GM18526 (cell line): ENCODE data around the gene RSPRY1.

Experiments
- POLR2A ChIP-seq: IDR thresholded peaks from 3 replicates; pipeline ENCODE4 v1.6.1; 2011; ENCODE audit not compliant: insufficient read length; ENCODE audit errors: extremely low read depth

RSPRY1 gene

GRCh38 chr16:57192720-57193486 lies 6.8 kb downstream of the RSPRY1 start:
- TF ChIP-seq POLR2A, result no peak

GRCh38 chr16:57194512-57194911 lies 8.4 kb downstream of the RSPRY1 start:
- no peak for TF ChIP-seq POLR2A

- TF ChIP-seq POLR2A, result no peak
Measured at GRCh38 chr16:57196286-57196685, 10.2 kb downstream of the RSPRY1 start.

GRCh38 chr16:57196753-57197152 lies 10.6 kb downstream of the RSPRY1 start:
- TF ChIP-seq POLR2A, result no peak

GRCh38 chr16:57202095-57202886 lies 16.2 kb downstream of the RSPRY1 start:
- no peak for TF ChIP-seq POLR2A

- TF ChIP-seq POLR2A, result no peak
Measured at GRCh38 chr16:57203451-57203850, 17.3 kb downstream of the RSPRY1 start.

GRCh38 chr16:57204675-57205074 lies 18.5 kb downstream of the RSPRY1 start:
- TF ChIP-seq POLR2A, result no peak

- no peak for TF ChIP-seq POLR2A
Measured at GRCh38 chr16:57208926-57209325, 22.8 kb downstream of the RSPRY1 start.

- TF ChIP-seq POLR2A, result no peak
Measured at GRCh38 chr16:57209780-57210179, 23.7 kb downstream of the RSPRY1 start.

GRCh38 chr16:57213462-57213861 lies 27.3 kb downstream of the RSPRY1 start:
- no peak for TF ChIP-seq POLR2A

- no peak for TF ChIP-seq POLR2A
Measured at GRCh38 chr16:57216968-57217367, 30.8 kb downstream of the RSPRY1 start.

- no peak for TF ChIP-seq POLR2A
Measured at GRCh38 chr16:57223057-57223456, 36.9 kb downstream of the RSPRY1 start.

GRCh38 chr16:57224651-57225335 lies 38.7 kb downstream of the RSPRY1 start:
- no peak for TF ChIP-seq POLR2A

GRCh38 chr16:57225978-57226377 lies 39.8 kb downstream of the RSPRY1 start:
- TF ChIP-seq POLR2A, result no peak

GRCh38 chr16:57226701-57227621 lies 40.8 kb downstream of the RSPRY1 start:
- no peak for TF ChIP-seq POLR2A
